ENCODE results near the gene SMAD7.

Gene SMAD7

GRCh38 chr18:48887294-48887904 is 63.4 kb downstream of the SMAD7 start:
- no peaks in the 10 kb centered on the region for H3K27me3 ChIP-seq (ENCODE audit: control insufficient read depth, insufficient read depth, low read length)
- no peaks in the 10 kb centered on the region for H3K9me3 ChIP-seq (ENCODE audit: control insufficient read depth, low read length)
- no peaks in the 10 kb centered on the region for H3K36me3 ChIP-seq (ENCODE audit: control insufficient read depth, insufficient read depth, low read length)
- H3K4me1 ChIP-seq (ENCODE audit: control insufficient read depth, insufficient read depth, low read length): peaks cover 5% of the 10 kb centered on the region
- no peak overlapping the region for H3K4me3 ChIP-seq (ENCODE audit: low read length)
- H3K9ac ChIP-seq (ENCODE audit: low read length): no peak overlapping the region

GRCh38 chr18:48886520-48887293 is 64.1 kb downstream of the SMAD7 start:
- H3K4me1 ChIP-seq (ENCODE audit: control insufficient read depth, insufficient read depth, low read length): peaks cover 5% of the 10 kb centered on the region
- no peak overlapping the region for H3K4me3 ChIP-seq (ENCODE audit: low read length)
- no peaks in the 10 kb centered on the region for H3K36me3 ChIP-seq (ENCODE audit: control insufficient read depth, insufficient read depth, low read length)
- H3K9me3 ChIP-seq (ENCODE audit: control insufficient read depth, low read length): no peaks in the 10 kb centered on the region
- no peak overlapping the region for H3K9ac ChIP-seq (ENCODE audit: low read length)
- H3K27me3 ChIP-seq (ENCODE audit: control insufficient read depth, insufficient read depth, low read length): no peaks in the 10 kb centered on the region

- Histone ChIP-seq H3K4me1 (ENCODE audit: control insufficient read depth, insufficient read depth, low read length) (peaks cover 5% of the 10 kb centered on the region), H3K9me3 (ENCODE audit: control insufficient read depth, low read length) (no peaks in the 10 kb centered on the region), H3K9ac (ENCODE audit: low read length) (no peak overlapping the region), H3K4me3 (ENCODE audit: low read length) (no peak overlapping the region), H3K27me3 (ENCODE audit: control insufficient read depth, insufficient read depth, low read length) (no peaks in the 10 kb centered on the region), H3K36me3 (ENCODE audit: control insufficient read depth, insufficient read depth, low read length) (no peaks in the 10 kb centered on the region)
Measured at GRCh38 chr18:48885924-48886400, 64.8 kb downstream of the SMAD7 start.

GRCh38 chr18:48885266-48885923 is 65.4 kb downstream of the SMAD7 start:
- Histone ChIP-seq H3K36me3 (ENCODE audit: control insufficient read depth, insufficient read depth, low read length) (no peaks in the 10 kb centered on the region), H3K9me3 (ENCODE audit: control insufficient read depth, low read length) (no peaks in the 10 kb centered on the region), H3K27me3 (ENCODE audit: control insufficient read depth, insufficient read depth, low read length) (no peaks in the 10 kb centered on the region), H3K9ac (ENCODE audit: low read length) (no peak overlapping the region), H3K4me3 (ENCODE audit: low read length) (no peak overlapping the region), H3K4me1 (ENCODE audit: control insufficient read depth, insufficient read depth, low read length) (peaks cover 5% of the 10 kb centered on the region)

GRCh38 chr18:48884771-48885170 is 66.0 kb downstream of the SMAD7 start:
- Histone ChIP-seq H3K9ac (ENCODE audit: low read length) (no peak overlapping the region), H3K36me3 (ENCODE audit: control insufficient read depth, insufficient read depth, low read length) (no peaks in the 10 kb centered on the region), H3K27me3 (ENCODE audit: control insufficient read depth, insufficient read depth, low read length) (no peaks in the 10 kb centered on the region), H3K4me3 (ENCODE audit: low read length) (no peak overlapping the region), H3K4me1 (ENCODE audit: control insufficient read depth, insufficient read depth, low read length) (peaks cover 5% of the 10 kb centered on the region), H3K9me3 (ENCODE audit: control insufficient read depth, low read length) (no peaks in the 10 kb centered on the region)

- H3K27me3 ChIP-seq (ENCODE audit: control insufficient read depth, insufficient read depth, low read length): no peaks in the 10 kb centered on the region
- no peaks in the 10 kb centered on the region for H3K9me3 ChIP-seq (ENCODE audit: control insufficient read depth, low read length)
- H3K4me1 ChIP-seq (ENCODE audit: control insufficient read depth, insufficient read depth, low read length): peaks cover 5% of the 10 kb centered on the region
- H3K4me3 ChIP-seq (ENCODE audit: low read length): no peak overlapping the region
- no peak overlapping the region for H3K9ac ChIP-seq (ENCODE audit: low read length)
- no peaks in the 10 kb centered on the region for H3K36me3 ChIP-seq (ENCODE audit: control insufficient read depth, insufficient read depth, low read length)
Measured at GRCh38 chr18:48884306-48884705, 66.5 kb downstream of the SMAD7 start.

GRCh38 chr18:48882379-48882778 is 68.4 kb downstream of the SMAD7 start:
- H3K4me3 ChIP-seq (ENCODE audit: low read length): no peak overlapping the region
- H3K27me3 ChIP-seq (ENCODE audit: control insufficient read depth, insufficient read depth, low read length): no peaks in the 10 kb centered on the region
- H3K9me3 ChIP-seq (ENCODE audit: control insufficient read depth, low read length): no peaks in the 10 kb centered on the region
- H3K9ac ChIP-seq (ENCODE audit: low read length): no peak overlapping the region
- no peaks in the 10 kb centered on the region for H3K36me3 ChIP-seq (ENCODE audit: control insufficient read depth, insufficient read depth, low read length)
- H3K4me1 ChIP-seq (ENCODE audit: control insufficient read depth, insufficient read depth, low read length): peaks cover 12% of the 10 kb centered on the region

GRCh38 chr18:48880931-48881330 is 69.8 kb downstream of the SMAD7 start:
- H3K4me3 ChIP-seq (ENCODE audit: low read length): no peak overlapping the region
- no peaks in the 10 kb centered on the region for H3K36me3 ChIP-seq (ENCODE audit: control insufficient read depth, insufficient read depth, low read length)
- H3K9me3 ChIP-seq (ENCODE audit: control insufficient read depth, low read length): no peaks in the 10 kb centered on the region
- no peaks in the 10 kb centered on the region for H3K27me3 ChIP-seq (ENCODE audit: control insufficient read depth, insufficient read depth, low read length)
- H3K9ac ChIP-seq (ENCODE audit: low read length): no peak overlapping the region
- peaks cover 12% of the 10 kb centered on the region for H3K4me1 ChIP-seq (ENCODE audit: control insufficient read depth, insufficient read depth, low read length)

GRCh38 chr18:48879008-48879431 is 71.7 kb downstream of the SMAD7 start:
- Histone ChIP-seq H3K36me3 (ENCODE audit: control insufficient read depth, insufficient read depth, low read length) (no peaks in the 10 kb centered on the region), H3K27me3 (ENCODE audit: control insufficient read depth, insufficient read depth, low read length) (peaks cover 3% of the 10 kb centered on the region), H3K9ac (ENCODE audit: low read length) (no peak overlapping the region), H3K9me3 (ENCODE audit: control insufficient read depth, low read length) (no peaks in the 10 kb centered on the region), H3K4me3 (ENCODE audit: low read length) (no peak overlapping the region), H3K4me1 (ENCODE audit: control insufficient read depth, insufficient read depth, low read length) (peaks cover 12% of the 10 kb centered on the region)

GRCh38 chr18:48878471-48878870 is 72.3 kb downstream of the SMAD7 start:
- no peak overlapping the region for H3K9ac ChIP-seq (ENCODE audit: low read length)
- H3K4me3 ChIP-seq (ENCODE audit: low read length): no peak overlapping the region
- H3K36me3 ChIP-seq (ENCODE audit: control insufficient read depth, insufficient read depth, low read length): no peaks in the 10 kb centered on the region
- peaks cover 3% of the 10 kb centered on the region for H3K27me3 ChIP-seq (ENCODE audit: control insufficient read depth, insufficient read depth, low read length)
- no peaks in the 10 kb centered on the region for H3K9me3 ChIP-seq (ENCODE audit: control insufficient read depth, low read length)
- H3K4me1 ChIP-seq (ENCODE audit: control insufficient read depth, insufficient read depth, low read length): peaks cover 12% of the 10 kb centered on the region

GRCh38 chr18:48877941-48878340 is 72.8 kb downstream of the SMAD7 start:
- Histone ChIP-seq H3K36me3 (ENCODE audit: control insufficient read depth, insufficient read depth, low read length) (no peaks in the 10 kb centered on the region), H3K4me3 (ENCODE audit: low read length) (no peak overlapping the region), H3K9ac (ENCODE audit: low read length) (no peak overlapping the region), H3K27me3 (ENCODE audit: control insufficient read depth, insufficient read depth, low read length) (peaks cover 3% of the 10 kb centered on the region), H3K4me1 (ENCODE audit: control insufficient read depth, insufficient read depth, low read length) (peaks cover 12% of the 10 kb centered on the region), H3K9me3 (ENCODE audit: control insufficient read depth, low read length) (no peaks in the 10 kb centered on the region)

- H3K27me3 ChIP-seq (ENCODE audit: control insufficient read depth, insufficient read depth, low read length): peaks cover 3% of the 10 kb centered on the region
- no peak overlapping the region for H3K9ac ChIP-seq (ENCODE audit: low read length)
- no peak overlapping the region for H3K4me3 ChIP-seq (ENCODE audit: low read length)
Measured at GRCh38 chr18:48876590-48876989, 74.2 kb downstream of the SMAD7 start.

More at GRCh38 chr18:48876590-48876989, 74.2 kb downstream of the SMAD7 start:
- peaks cover 12% of the 10 kb centered on the region for H3K4me1 ChIP-seq (ENCODE audit: control insufficient read depth, insufficient read depth, low read length)
- no peaks in the 10 kb centered on the region for H3K36me3 ChIP-seq (ENCODE audit: control insufficient read depth, insufficient read depth, low read length)
- no peaks in the 10 kb centered on the region for H3K9me3 ChIP-seq (ENCODE audit: control insufficient read depth, low read length)

All from mucosa of stomach (tissue), 1 donor.